Retina (tissue), 1 donor: ENCODE results near the gene FGFR3.

ENCODE experiments used
- DNase-seq: peaks from one replicate; pipeline ENCODE4 v3.0.0-alpha.2; 2016

FGFR3 gene

GRCh38 chr4:1770791-1771231, 22.3 kb upstream of the FGFR3 start:
- no peak for DNase-seq

- no peak for DNase-seq
These were observed 21.4 kb upstream of the FGFR3 start for GRCh38 chr4:1771555-1772305.

- DNase-seq: no peak
These were observed 20.1 kb upstream of the FGFR3 start for GRCh38 chr4:1772853-1773538.

- no peak for DNase-seq
These were observed 19.3 kb upstream of the FGFR3 start for GRCh38 chr4:1773754-1774153.

- DNase-seq: no peak
These were observed 17.2 kb upstream of the FGFR3 start for GRCh38 chr4:1775731-1776500.

GRCh38 chr4:1776521-1777161, 16.5 kb upstream of the FGFR3 start:
- DNase-seq: no peak

- peak; percentile 57 for DNase-seq
These were observed 15.1 kb upstream of the FGFR3 start for GRCh38 chr4:1777822-1778641.

- no peak for DNase-seq
These were observed 14.3 kb upstream of the FGFR3 start for GRCh38 chr4:1778642-1779392.

GRCh38 chr4:1779588-1780382, 13.3 kb upstream of the FGFR3 start:
- DNase-seq: no peak

- DNase-seq: no peak
These were observed 12.7 kb upstream of the FGFR3 start for GRCh38 chr4:1780435-1780834.

GRCh38 chr4:1783015-1783414, 10.1 kb upstream of the FGFR3 start:
- no peak for DNase-seq

GRCh38 chr4:1783970-1784369, 9.1 kb upstream of the FGFR3 start:
- peak; percentile 19 for DNase-seq

- DNase-seq: no peak
These were observed 8.7 kb upstream of the FGFR3 start for GRCh38 chr4:1784395-1784788.

- DNase-seq: peak; percentile 61
These were observed 8.1 kb upstream of the FGFR3 start for GRCh38 chr4:1784789-1785591.

- no peak for DNase-seq
These were observed 7.5 kb upstream of the FGFR3 start for GRCh38 chr4:1785592-1785991.

GRCh38 chr4:1786544-1787362, 6.3 kb upstream of the FGFR3 start:
- DNase-seq: no peak

- DNase-seq: no peak
These were observed 5.5 kb upstream of the FGFR3 start for GRCh38 chr4:1787411-1788077.

- DNase-seq: no peak
These were observed 4.7 kb upstream of the FGFR3 start for GRCh38 chr4:1788254-1788973.
